ENCODE results near the gene ARL16.

DNA sequence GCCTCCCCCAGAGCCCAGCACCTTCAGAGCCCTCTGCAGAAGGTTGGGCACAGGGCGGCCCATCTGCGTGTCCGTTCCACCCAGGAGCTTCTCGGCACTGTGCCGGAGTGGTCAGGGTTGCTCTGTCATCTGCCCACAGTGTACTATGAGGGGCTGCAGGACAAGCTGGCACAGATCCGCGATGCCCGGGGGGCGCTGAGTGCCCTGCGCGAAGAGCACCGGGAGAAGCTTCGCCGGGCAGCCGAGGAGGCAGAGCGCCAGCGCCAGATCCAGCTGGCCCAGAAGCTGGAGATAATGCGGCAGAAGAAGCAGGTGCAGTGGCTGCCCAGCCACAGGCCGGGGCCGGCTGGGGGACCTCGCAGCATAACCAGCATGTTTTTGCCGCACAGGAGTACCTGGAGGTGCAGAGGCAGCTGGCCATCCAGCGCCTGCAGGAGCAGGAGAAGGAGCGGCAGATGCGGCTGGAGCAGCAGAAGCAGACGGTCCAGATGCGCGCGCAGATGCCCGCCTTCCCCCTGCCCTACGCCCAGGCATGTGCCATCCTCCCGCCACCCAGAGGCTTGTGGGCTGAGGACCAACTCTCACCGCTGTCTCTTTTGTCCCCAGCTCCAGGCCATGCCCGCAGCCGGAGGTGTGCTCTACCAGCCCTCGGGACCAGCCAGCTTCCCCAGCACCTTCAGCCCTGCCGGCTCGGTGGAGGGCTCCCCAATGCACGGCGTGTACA lies 12.8 kb upstream of the ARL16 start:
- TF ChIP-seq, protein P1, sequence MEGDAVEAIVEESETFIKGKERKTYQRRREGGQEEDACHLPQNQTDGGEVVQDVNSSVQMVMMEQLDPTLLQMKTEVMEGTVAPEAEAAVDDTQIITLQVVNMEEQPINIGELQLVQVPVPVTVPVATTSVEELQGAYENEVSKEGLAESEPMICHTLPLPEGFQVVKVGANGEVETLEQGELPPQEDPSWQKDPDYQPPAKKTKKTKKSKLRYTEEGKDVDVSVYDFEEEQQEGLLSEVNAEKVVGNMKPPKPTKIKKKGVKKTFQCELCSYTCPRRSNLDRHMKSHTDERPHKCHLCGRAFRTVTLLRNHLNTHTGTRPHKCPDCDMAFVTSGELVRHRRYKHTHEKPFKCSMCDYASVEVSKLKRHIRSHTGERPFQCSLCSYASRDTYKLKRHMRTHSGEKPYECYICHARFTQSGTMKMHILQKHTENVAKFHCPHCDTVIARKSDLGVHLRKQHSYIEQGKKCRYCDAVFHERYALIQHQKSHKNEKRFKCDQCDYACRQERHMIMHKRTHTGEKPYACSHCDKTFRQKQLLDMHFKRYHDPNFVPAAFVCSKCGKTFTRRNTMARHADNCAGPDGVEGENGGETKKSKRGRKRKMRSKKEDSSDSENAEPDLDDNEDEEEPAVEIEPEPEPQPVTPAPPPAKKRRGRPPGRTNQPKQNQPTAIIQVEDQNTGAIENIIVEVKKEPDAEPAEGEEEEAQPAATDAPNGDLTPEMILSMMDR (IDR thresholded peaks at IDR 0.05 in 2 of 3, conservative IDR thresholded peaks at IDR 0.05 in 1 of 3; ENCODE audit: borderline replicate concordance in 1 of 3, insufficient read depth in 1 of 3, low read depth in 2 of 3, low read length in 2 of 3): no peak
- TF ChIP-seq ZNF274 (IDR thresholded peaks at IDR 0.05; ENCODE audit: low read depth, low read length) (no peak), POLR2A (IDR thresholded peaks at IDR 0.05; ENCODE audit: borderline replicate concordance, extremely low read depth, insufficient read depth, insufficient read length) (no peak), EZH2phosphoT487 (IDR thresholded peaks at IDR 0.05; ENCODE audit: borderline replicate concordance) (no peak), ELF1 (IDR thresholded peaks at IDR 0.05; ENCODE audit: borderline replicate concordance, low read depth) (no peak), REST (IDR thresholded peaks at IDR 0.05; ENCODE audit: low read depth) (no peak), ZFX (IDR thresholded peaks at IDR 0.05) (no peak), RAD21 (IDR thresholded peaks at IDR 0.05; ENCODE audit: low read depth) (no peak), POLR2AphosphoS5 (IDR thresholded peaks at IDR 0.05; ENCODE audit: low read depth, low read length) (peak; percentile 20), FOSL1 (IDR thresholded peaks at IDR 0.05; ENCODE audit: low read depth) (no peak)
- TF ChIP-seq, protein P2, sequence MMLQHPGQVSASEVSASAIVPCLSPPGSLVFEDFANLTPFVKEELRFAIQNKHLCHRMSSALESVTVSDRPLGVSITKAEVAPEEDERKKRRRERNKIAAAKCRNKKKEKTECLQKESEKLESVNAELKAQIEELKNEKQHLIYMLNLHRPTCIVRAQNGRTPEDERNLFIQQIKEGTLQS (IDR thresholded peaks at IDR 0.05): no peak
